Gastrocnemius medialis (tissue), 4 donors: ENCODE results near the gene CYB5B. TPM values are rescaled to one million over a fixed set of nuclear protein-coding genes. Genes with fewer than 3 reads are reported as not detected.

Experiments
- ATAC-seq, 2 donors: fragments of 150-250 bp; one replicate each; pipeline ENCODE4 v1.9.1; 2016
- DNase-seq, 2 donors: peaks; one replicate each; pipeline ENCODE4 v3.0.0-alpha.2; 2019
- H3K27ac ChIP-seq, 4 donors: fragments of 200-600 bp; sonication (generic); 1 replicate in 1 of 4; 2 replicates in 3 of 4; pipeline ENCODE4 v1.5.1; 2016 to 2018; ENCODE audit warnings: mild to moderate bottlenecking in 2 of 4, moderate library complexity in 1 of 4
- H3K27me3 ChIP-seq, 3 donors: fragments of 200-600 bp; sonication (generic) in 2 of 3; 1 replicate in 1 of 3; 2 replicates in 2 of 3; pipeline versions ENCODE4 v1.5.1 to v1.6.0; 2016 to 2019; ENCODE audit warnings: mild to moderate bottlenecking in 1 of 3, moderate library complexity in 1 of 3
- H3K36me3 ChIP-seq, 2 donors: fragments of 200-600 bp; sonication (generic) in 1 of 2; one replicate each; pipeline ENCODE4 v1.5.1; 2017 to 2018
- H3K4me1 ChIP-seq, 2 donors: fragments of 200-600 bp; sonication (generic) in 1 of 2; one replicate each; pipeline ENCODE4 v1.5.1; 2016 to 2017; ENCODE audit warnings: mild to moderate bottlenecking in 2 of 2
- H3K4me3 ChIP-seq, 4 donors: fragments of 200-600 bp; sonication (generic) in 3 of 4; 1 replicate in 1 of 4; 2 replicates in 3 of 4; pipeline ENCODE4 v1.5.1; 2016 to 2019; ENCODE audit warnings: mild to moderate bottlenecking in 2 of 4
- H3K9me3 ChIP-seq, 3 donors: fragments of 200-600 bp; sonication (generic) in 2 of 3; 1 replicate in 1 of 3; 2 replicates in 2 of 3; pipeline ENCODE4 v1.5.1; 2016 to 2019
- POLR2A ChIP-seq, 2 donors: fragments of 450-650 bp; IDR thresholded peaks; one replicate each; pipeline ENCODE4 v1.6.1; 2017; ENCODE audit warnings: antibody characterized with exemption in 2 of 2, mild to moderate bottlenecking in 2 of 2, moderate library complexity in 2 of 2
- in situ Hi-C, 4 donors: fragments of 200-750 bp; cut with MboI; loops; one replicate each; pipeline versions ENCODE4 v1.15.0 to v1.8.0; 2017; ENCODE audit warnings: low sequenced_read_pairs in 4 of 4
- intact Hi-C: fragments of 100-400 bp; cut with DNase I; formaldehyde crosslinking; loops from one replicate; pipeline ENCODE4 v1.15.1; 2023; ENCODE audit warnings: low total_unique reads
- total RNA-seq, 4 donors: library from RNA; depleted of rRNA; stranded (reverse); fragments of >200 nt; gene quantifications; one replicate each; pipeline versions ENCODE4 v1.1.0 to v1.2.3, GENCODE V29; 2016
- TF ChIP-seq, protein P1 (sequence below), 5 experiments: fragments of 450-650 bp in 3 of 5; fragments of 200-600 bp in 2 of 5; sonication (generic) in 2 of 5; IDR thresholded peaks in 4 of 5; conservative IDR thresholded peaks in 1 of 5; 1 replicate in 4 of 5; 2 replicates in 1 of 5; pipeline ENCODE4 v1.5.1; 2016 to 2019; ENCODE audit warnings: antibody characterized with exemption in 5 of 5, mild to moderate bottlenecking in 3 of 5, moderate library complexity in 3 of 5

The CYB5B gene
- total RNA-seq, 4 donors from 2014 or later, result 18.5 to 50.1 (median 26.3) TPM

DNA sequence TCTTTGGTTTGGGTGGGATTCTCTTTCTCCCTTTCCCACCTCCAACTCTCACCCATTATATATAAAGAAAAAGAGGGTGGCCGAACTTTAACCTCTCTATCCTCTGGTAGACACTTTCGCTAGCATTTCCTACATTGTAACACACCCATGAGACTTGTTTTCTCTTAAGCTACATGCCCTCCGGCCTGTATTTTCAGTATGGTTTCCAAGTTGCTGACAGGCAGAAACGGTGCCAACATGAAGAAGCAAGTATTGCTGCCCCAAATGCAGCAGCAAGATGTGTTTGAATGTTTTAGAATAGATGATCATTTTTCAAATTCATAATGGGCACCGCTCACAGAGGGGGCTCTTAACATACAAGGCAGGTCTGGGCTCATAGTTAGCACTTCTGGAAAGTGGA, 18.7 kb upstream of the CYB5B start:
- intact Hi-C loops (no loop called here), in situ Hi-C loops (no loop called here)
- Histone ChIP-seq H3K9me3 (no peaks in the 10 kb centered on the region), H3K36me3 (no peaks in the 10 kb centered on the region), H3K27ac (no peak overlapping the region), H3K4me1 (peaks cover 14 to 20% of the 10 kb centered on the region in 2 donors), H3K4me3 (no peak overlapping the region), H3K27me3 (no peaks in the 10 kb centered on the region)
- TF ChIP-seq, protein P1, sequence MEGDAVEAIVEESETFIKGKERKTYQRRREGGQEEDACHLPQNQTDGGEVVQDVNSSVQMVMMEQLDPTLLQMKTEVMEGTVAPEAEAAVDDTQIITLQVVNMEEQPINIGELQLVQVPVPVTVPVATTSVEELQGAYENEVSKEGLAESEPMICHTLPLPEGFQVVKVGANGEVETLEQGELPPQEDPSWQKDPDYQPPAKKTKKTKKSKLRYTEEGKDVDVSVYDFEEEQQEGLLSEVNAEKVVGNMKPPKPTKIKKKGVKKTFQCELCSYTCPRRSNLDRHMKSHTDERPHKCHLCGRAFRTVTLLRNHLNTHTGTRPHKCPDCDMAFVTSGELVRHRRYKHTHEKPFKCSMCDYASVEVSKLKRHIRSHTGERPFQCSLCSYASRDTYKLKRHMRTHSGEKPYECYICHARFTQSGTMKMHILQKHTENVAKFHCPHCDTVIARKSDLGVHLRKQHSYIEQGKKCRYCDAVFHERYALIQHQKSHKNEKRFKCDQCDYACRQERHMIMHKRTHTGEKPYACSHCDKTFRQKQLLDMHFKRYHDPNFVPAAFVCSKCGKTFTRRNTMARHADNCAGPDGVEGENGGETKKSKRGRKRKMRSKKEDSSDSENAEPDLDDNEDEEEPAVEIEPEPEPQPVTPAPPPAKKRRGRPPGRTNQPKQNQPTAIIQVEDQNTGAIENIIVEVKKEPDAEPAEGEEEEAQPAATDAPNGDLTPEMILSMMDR (IDR thresholded peaks at IDR 0.05 in 4 of 5, conservative IDR thresholded peaks at IDR 0.05 in 1 of 5), result no peak
- no peak for TF ChIP-seq POLR2A (IDR thresholded peaks at IDR 0.05)
- no peak for ATAC-seq
- no peak for DNase-seq

DNA sequence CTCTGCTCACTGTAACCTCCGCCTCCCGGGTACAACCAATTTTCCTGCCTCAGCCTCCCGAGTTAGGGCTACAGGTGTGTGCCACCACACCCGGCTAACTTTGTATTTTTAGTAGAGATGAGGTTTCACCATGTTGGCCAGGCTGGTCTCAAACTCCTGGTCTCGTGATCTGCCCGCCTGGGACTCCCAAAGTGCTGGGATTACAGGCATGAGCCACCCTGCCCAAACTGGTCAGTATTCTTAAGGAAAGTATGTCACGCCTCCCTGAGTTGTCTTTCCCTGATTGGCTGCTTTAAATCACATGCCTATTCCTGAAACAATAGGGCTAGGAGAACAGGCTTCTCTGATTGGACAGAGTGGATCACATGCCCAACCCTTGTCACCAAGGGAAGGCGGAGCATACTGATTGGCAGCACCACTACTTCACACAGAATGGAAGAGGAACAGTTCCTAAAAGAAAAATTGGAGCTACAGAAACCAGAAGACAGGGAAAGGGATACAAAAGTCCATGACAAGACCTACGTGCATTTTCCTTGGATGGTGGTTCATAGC, 17.6 kb upstream of the CYB5B start:
- TF ChIP-seq, protein P1 (IDR thresholded peaks at IDR 0.05 in 4 of 5, conservative IDR thresholded peaks at IDR 0.05 in 1 of 5), result no peak
- no peak for TF ChIP-seq POLR2A (IDR thresholded peaks at IDR 0.05)
- Histone ChIP-seq H3K27ac (no peak overlapping the region), H3K4me1 (peaks cover 14 to 20% of the 10 kb centered on the region in 2 donors), H3K27me3 (no peaks in the 10 kb centered on the region), H3K9me3 (no peaks in the 10 kb centered on the region), H3K4me3 (no peak overlapping the region), H3K36me3 (no peaks in the 10 kb centered on the region)
- in situ Hi-C loops (no loop called here), intact Hi-C loops (no loop called here)
- no peak for DNase-seq
- ATAC-seq, result no peak

DNA sequence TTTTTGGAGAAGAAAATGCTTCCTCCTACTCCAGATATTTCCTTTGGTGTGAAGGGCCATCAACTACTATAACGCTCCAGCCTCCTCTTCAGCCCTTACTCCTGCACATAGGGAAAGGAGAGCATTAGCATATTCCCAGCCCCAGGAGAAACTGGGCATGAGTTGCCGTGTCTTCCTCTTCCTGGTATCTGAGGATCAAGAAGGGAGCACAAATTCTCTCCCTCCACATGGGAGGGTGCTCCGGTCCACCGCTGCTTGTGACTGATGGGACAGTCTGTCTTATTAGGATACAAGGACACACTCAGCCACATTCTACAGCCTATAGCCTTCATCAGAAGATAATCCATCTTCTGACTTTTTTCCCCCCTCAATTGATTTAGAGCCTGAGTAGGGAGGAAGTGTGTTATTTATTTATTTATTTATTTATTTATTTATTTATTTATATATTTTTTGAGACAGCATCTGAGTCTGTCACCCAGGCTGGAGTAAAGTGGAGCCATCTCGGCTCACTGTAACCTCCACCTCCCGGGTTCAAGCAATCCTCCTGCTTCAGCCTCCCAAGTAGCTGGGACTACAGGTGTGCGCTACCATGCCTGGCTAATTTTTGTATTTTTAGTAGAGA, 16.6 kb upstream of the CYB5B start:
- Histone ChIP-seq H3K4me1 (peaks cover 14 to 20% of the 10 kb centered on the region in 2 donors), H3K9me3 (no peaks in the 10 kb centered on the region), H3K36me3 (no peaks in the 10 kb centered on the region), H3K27me3 (no peaks in the 10 kb centered on the region), H3K4me3 (no peak overlapping the region), H3K27ac (no peak overlapping the region)
- intact Hi-C loops, result no loop called here
- ATAC-seq (no peak), DNase-seq (no peak)
- in situ Hi-C loops, result no loop called here
- TF ChIP-seq, protein P1 (IDR thresholded peaks at IDR 0.05 in 4 of 5, conservative IDR thresholded peaks at IDR 0.05 in 1 of 5), result no peak
- TF ChIP-seq POLR2A (IDR thresholded peaks at IDR 0.05), result no peak

DNA sequence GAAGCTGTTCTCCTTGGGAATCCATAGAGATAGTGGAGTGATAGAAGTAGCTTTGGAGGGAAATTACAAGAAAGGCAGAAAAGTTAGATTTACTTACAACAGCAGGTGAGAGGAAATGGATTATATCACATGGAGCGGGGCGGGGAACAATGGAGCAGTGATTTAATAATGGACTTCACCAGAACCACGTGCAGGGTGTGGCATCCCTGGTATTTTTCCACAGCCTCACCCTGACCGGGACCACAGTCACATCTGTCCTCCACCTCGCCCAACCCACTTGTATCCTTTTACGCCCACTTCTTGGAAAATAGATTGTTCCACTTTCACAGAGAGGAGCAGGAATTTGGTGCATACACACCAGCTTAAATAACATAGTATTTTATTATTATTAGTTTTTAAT, 15.9 kb upstream of the CYB5B start:
- in situ Hi-C loops (no loop called here), intact Hi-C loops (no loop called here)
- H3K9me3 ChIP-seq, result no peaks in the 10 kb centered on the region
- no peaks in the 10 kb centered on the region for H3K27me3 ChIP-seq
- ATAC-seq, result peak; percentile 30 to 44
- DNase-seq, result no peak
- H3K36me3 ChIP-seq, result no peaks in the 10 kb centered on the region
- H3K27ac ChIP-seq, result peak overlapping the region in 1 of 4 donors; percentile 20
- H3K4me1 ChIP-seq, result peaks cover 14 to 20% of the 10 kb centered on the region in 2 donors
- H3K4me3 ChIP-seq, result no peak overlapping the region
- TF ChIP-seq POLR2A (IDR thresholded peaks at IDR 0.05), result no peak
- TF ChIP-seq, protein P1 (IDR thresholded peaks at IDR 0.05 in 4 of 5, conservative IDR thresholded peaks at IDR 0.05 in 1 of 5), result no peak
